KMS-11 (cell line): ENCODE data around the gene PAPSS1.
"Not testable (repeated sequence)": the region's sequence is repeated elsewhere in the genome, so short reads cannot be mapped to it uniquely, and the experiment has no call there.

Experiments used
- H2AFZ ChIP-seq: fragments of 200-600 bp; sonication (generic); 2 replicates; pipeline ENCODE4 v1.6.1; 2016; ENCODE audit warnings: antibody characterized with exemption, mixed run types, low read depth
- H3K27ac ChIP-seq: fragments of 200-600 bp; sonication (generic); 2 replicates; pipeline ENCODE4 v1.6.1; 2016; ENCODE audit warnings: mild to moderate bottlenecking, mixed run types
- H3K27me3 ChIP-seq: fragments of 200-600 bp; sonication (generic); 2 replicates; pipeline ENCODE4 v1.6.1; 2017; ENCODE audit warnings: mild to moderate bottlenecking, low read depth, mixed run types, moderate library complexity; ENCODE audit not compliant: insufficient read depth
- H3K36me3 ChIP-seq: fragments of 200-600 bp; sonication (generic); 2 replicates; pipeline ENCODE4 v1.6.1; 2017; ENCODE audit warnings: mild to moderate bottlenecking, mixed run types; ENCODE audit not compliant: insufficient read depth
- H3K4me1 ChIP-seq: fragments of 200-600 bp; sonication (generic); 2 replicates; pipeline ENCODE4 v1.6.1; 2016; ENCODE audit warnings: mild to moderate bottlenecking, low read depth, mixed run types; ENCODE audit not compliant: poor library complexity, severe bottlenecking
- H3K4me2 ChIP-seq: fragments of 200-600 bp; sonication (generic); 2 replicates; pipeline ENCODE4 v1.7.0; 2016; ENCODE audit warnings: mild to moderate bottlenecking, mixed run types
- H3K4me3 ChIP-seq: fragments of 200-600 bp; sonication (generic); IDR thresholded peaks from 2 replicates; pipeline ENCODE4 v1.6.1; 2017; ENCODE audit warnings: low read depth, low read length, mixed read lengths; ENCODE audit not compliant: insufficient read depth
- H3K79me2 ChIP-seq: fragments of 200-600 bp; sonication (generic); 2 replicates; pipeline ENCODE4 v1.6.1; 2016; ENCODE audit warnings: low read depth, mixed run types; ENCODE audit not compliant: insufficient read depth
- H3K9ac ChIP-seq: fragments of 200-600 bp; sonication (generic); 2 replicates; pipeline ENCODE4 v1.6.1; 2016; ENCODE audit warnings: mild to moderate bottlenecking, mixed run types
- H4K20me1 ChIP-seq: fragments of 200-600 bp; sonication (generic); 2 replicates; pipeline ENCODE4 v1.6.1; 2016; ENCODE audit warnings: mild to moderate bottlenecking, mixed run types; ENCODE audit not compliant: insufficient read depth
- CTCF ChIP-seq: fragments of 200-600 bp; sonication (generic); conservative IDR thresholded peaks from 2 replicates; pipeline ENCODE4 v1.6.1; 2017; ENCODE audit warnings: low read depth, mild to moderate bottlenecking, antibody characterized with exemption, low read length, moderate library complexity, mixed read lengths

Gene PAPSS1

GRCh38 chr4:107725281-107725859 lies 5.3 kb upstream of the PAPSS1 start:
- no peak for TF ChIP-seq CTCF
- Histone ChIP-seq H3K9ac (no peak overlapping the region), H3K4me2 (no peak overlapping the region), H3K4me3 (no peak overlapping the region), H3K36me3 (no peaks in the 10 kb centered on the region), H3K79me2 (no peaks in the 10 kb centered on the region), H4K20me1 (no peaks in the 10 kb centered on the region), H2AFZ (no peak overlapping the region), H3K4me1 (peaks cover 19% of the 10 kb centered on the region), H3K27me3 (no peaks in the 10 kb centered on the region), H3K27ac (no peak overlapping the region)

DNA sequence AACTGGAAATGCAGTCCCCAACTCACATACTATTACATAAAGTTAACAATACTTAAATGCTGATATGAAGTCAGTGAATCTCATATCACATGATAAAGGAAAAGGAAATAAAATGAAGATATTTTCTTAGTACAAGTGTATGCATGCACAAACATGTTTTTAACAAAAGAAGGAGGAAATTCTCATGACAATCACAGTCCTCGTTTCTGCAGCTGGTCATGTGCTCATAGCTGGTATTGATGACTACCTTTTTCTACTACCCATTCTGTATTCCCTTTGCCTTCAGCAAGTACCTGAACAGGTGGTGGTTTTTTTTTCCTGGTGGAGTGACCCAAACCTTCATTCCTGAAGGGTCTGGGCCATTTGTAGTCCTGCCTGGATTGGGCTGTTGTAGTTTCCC lies 3.3 kb upstream of the PAPSS1 start:
- H3K4me1 ChIP-seq: peaks cover 30% of the 10 kb centered on the region
- H3K36me3 ChIP-seq, H3K9ac ChIP-seq, H3K27ac ChIP-seq, H3K79me2 ChIP-seq, H4K20me1 ChIP-seq, H3K4me2 ChIP-seq, H3K4me3 ChIP-seq, H2AFZ ChIP-seq, H3K27me3 ChIP-seq: not testable (repeated sequence)

DNA sequence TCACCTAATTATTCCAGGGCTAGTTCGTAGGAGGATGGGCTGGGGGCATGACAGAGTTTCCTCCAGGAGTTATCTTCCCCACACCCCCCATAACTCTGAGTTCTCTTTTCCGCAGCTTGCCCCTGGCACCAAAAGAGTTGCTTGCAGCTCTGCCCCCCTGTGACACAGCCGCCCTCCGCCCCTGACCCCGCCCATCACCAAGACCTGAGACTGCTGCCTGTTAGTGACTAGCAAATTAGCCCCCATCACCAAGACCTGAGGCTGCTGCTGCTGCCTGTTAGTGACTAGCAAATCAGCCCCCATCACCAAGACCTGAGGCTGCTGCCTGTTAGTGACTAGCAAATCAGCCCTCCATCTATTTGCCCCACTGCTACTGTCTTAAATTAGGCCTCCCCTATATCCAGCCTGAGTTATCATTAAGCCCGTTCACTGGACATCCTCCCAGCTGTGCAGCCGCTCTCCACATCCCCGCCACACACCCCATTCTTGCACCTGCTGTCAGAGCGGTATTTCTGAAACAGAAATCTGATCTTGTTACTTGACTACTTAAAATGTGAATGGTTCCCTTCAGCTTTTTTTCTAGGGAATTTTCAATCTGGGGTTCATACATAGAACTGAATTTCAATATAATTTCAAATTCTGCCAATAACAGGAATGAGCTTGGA lies 1.5 kb upstream of the PAPSS1 start:
- Histone ChIP-seq H4K20me1 (no peaks in the 10 kb centered on the region), H3K4me1 (peaks cover 48% of the 10 kb centered on the region), H3K79me2 (peaks cover 14% of the 10 kb centered on the region; the same call in 1 of the 2 replicates), H3K27ac (no peak overlapping the region; the same call in 1 of the 2 replicates), H3K4me2 (peak overlapping the region; percentile 91), H3K36me3 (no peaks in the 10 kb centered on the region), H2AFZ (peak overlapping the region; percentile 95), H3K27me3 (no peaks in the 10 kb centered on the region), H3K9ac (peak overlapping the region; percentile 31; the same call in 1 of the 2 replicates), H3K4me3 (no peak overlapping the region)
- no peak for TF ChIP-seq CTCF

DNA sequence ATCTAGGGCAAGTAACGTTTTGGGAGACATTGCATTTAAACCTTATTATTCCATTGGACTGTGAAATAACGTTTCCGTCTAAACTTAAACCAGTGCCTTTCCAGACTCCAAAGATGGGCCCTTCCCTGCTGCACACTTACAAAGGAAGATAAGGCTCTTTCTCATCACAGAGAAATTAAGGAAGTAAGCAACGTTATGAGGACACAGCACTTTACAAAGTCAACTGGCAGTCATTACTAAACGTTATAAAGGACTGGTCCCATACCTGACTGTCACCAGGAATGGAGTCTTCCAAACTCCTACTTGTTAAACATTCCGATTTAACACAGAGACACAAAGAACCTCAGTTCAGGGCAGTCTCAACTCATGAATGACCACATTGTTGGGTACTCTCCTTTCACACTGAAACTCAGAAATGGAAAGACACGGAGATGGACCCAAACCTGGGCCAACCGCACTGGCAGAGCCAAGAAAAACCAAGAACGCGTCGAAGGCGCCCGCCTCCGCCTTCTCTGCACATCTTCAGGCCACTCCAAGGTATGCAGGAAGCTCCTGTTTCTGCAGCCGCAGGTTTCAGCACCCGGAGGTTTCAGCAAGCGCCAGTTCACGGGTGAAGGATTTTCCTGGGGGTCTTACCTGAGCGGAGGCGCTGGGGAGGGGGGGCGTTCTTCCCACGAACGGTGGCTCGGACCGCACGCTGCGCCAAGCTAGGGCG lies 670 bp downstream of the PAPSS1 start:
- Histone ChIP-seq H3K27ac (peak overlapping the region; percentile 32; the same call in 1 of the 2 replicates), H3K4me2 (peak overlapping the region; percentile 89), H3K27me3 (no peaks in the 10 kb centered on the region), H3K36me3 (no peaks in the 10 kb centered on the region), H2AFZ (peak overlapping the region; percentile 95), H3K4me3 (no peak overlapping the region), H3K4me1 (peaks cover 50% of the 10 kb centered on the region), H3K79me2 (peaks cover 17% of the 10 kb centered on the region; the same call in 1 of the 2 replicates), H3K9ac (peak overlapping the region; percentile 20; the same call in 1 of the 2 replicates), H4K20me1 (no peaks in the 10 kb centered on the region)
- no peak for TF ChIP-seq CTCF
